ENCODE measurements around the gene SLC35F6. TPM values are rescaled to one million over a fixed set of nuclear protein-coding genes. Genes with fewer than 3 reads are reported as not detected.

SLC35F6 gene
- total RNA-seq, 1 experiment from 2014 or later = 67.3 TPM

DNA sequence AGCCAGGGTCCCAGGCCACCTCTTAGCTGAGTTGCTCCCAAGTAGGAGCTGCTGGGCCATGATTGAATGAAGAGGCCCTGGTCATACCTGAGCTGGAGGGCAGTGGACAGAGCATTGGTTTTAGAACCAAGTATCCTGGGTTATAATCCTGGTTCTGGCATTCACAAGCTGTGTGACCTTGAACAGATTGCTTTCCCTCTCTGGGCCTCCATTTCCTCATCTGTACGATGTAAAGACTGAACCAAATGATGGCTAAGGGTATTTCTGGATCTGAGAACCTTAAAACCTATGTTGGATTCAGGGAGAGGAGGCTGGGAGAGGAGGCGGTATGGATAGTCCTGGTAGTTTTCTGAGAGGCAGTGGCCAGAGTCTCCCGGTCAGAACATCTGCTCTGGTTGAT, 40.6 kb upstream of the SLC35F6 start:
- in situ Hi-C loops (cut with HindIII; ENCODE audit: low pct_unique_long_range_greater_than_20kb, low sequenced_read_pairs) (no loop called here), intact Hi-C loops (cut with micrococcal nuclease; ENCODE audit: unreplicated experiment) (no loop called here)
- ATAC-seq = no peak
- H3K27ac ChIP-seq (ENCODE audit: low read length) = peak overlapping the region; percentile 80
- no peak overlapping the region for H3K4me3 ChIP-seq (ENCODE audit: low read depth in 2 of 2, low read length in 2 of 2)
- no peak for DNase-seq (ENCODE audit: low read depth, low spot score)
- ChIA-PET CTCF (no interaction called here), POLR2A (no interaction called here)
- no peaks in the 10 kb centered on the region for H3K27me3 ChIP-seq (ENCODE audit: control insufficient read depth, insufficient read depth, low read length)
- H3K4me1 ChIP-seq (ENCODE audit: control insufficient read depth, insufficient read depth, low read length) = peaks cover 76% of the 10 kb centered on the region
- no TSS peak for BruUV-seq (replicated peaks)
- TF ChIP-seq POLR2AphosphoS5 (IDR thresholded peaks at IDR 0.05; ENCODE audit: low read depth, low read length) (no peak), TCF7L2 (IDR thresholded peaks at IDR 0.05; ENCODE audit: low read depth, low read length) (no peak), CTCF (IDR thresholded peaks at IDR 0.05) (no peak), SIN3A (IDR thresholded peaks at IDR 0.05; ENCODE audit: borderline replicate concordance, insufficient read depth, low read depth, low read length) (no peak)
- TF ChIP-seq, protein P1, sequence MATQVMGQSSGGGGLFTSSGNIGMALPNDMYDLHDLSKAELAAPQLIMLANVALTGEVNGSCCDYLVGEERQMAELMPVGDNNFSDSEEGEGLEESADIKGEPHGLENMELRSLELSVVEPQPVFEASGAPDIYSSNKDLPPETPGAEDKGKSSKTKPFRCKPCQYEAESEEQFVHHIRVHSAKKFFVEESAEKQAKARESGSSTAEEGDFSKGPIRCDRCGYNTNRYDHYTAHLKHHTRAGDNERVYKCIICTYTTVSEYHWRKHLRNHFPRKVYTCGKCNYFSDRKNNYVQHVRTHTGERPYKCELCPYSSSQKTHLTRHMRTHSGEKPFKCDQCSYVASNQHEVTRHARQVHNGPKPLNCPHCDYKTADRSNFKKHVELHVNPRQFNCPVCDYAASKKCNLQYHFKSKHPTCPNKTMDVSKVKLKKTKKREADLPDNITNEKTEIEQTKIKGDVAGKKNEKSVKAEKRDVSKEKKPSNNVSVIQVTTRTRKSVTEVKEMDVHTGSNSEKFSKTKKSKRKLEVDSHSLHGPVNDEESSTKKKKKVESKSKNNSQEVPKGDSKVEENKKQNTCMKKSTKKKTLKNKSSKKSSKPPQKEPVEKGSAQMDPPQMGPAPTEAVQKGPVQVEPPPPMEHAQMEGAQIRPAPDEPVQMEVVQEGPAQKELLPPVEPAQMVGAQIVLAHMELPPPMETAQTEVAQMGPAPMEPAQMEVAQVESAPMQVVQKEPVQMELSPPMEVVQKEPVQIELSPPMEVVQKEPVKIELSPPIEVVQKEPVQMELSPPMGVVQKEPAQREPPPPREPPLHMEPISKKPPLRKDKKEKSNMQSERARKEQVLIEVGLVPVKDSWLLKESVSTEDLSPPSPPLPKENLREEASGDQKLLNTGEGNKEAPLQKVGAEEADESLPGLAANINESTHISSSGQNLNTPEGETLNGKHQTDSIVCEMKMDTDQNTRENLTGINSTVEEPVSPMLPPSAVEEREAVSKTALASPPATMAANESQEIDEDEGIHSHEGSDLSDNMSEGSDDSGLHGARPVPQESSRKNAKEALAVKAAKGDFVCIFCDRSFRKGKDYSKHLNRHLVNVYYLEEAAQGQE (IDR thresholded peaks at IDR 0.05; ENCODE audit: insufficient read depth in 1 of 2, low read depth in 2 of 2, low read length in 1 of 2) = no peak
- H3K36me3 ChIP-seq (ENCODE audit: control insufficient read depth, insufficient read depth, low read length) = no peaks in the 10 kb centered on the region
- no peaks in the 10 kb centered on the region for H3K9me3 ChIP-seq (ENCODE audit: control insufficient read depth, insufficient read depth, low read depth, low read length)

DNA sequence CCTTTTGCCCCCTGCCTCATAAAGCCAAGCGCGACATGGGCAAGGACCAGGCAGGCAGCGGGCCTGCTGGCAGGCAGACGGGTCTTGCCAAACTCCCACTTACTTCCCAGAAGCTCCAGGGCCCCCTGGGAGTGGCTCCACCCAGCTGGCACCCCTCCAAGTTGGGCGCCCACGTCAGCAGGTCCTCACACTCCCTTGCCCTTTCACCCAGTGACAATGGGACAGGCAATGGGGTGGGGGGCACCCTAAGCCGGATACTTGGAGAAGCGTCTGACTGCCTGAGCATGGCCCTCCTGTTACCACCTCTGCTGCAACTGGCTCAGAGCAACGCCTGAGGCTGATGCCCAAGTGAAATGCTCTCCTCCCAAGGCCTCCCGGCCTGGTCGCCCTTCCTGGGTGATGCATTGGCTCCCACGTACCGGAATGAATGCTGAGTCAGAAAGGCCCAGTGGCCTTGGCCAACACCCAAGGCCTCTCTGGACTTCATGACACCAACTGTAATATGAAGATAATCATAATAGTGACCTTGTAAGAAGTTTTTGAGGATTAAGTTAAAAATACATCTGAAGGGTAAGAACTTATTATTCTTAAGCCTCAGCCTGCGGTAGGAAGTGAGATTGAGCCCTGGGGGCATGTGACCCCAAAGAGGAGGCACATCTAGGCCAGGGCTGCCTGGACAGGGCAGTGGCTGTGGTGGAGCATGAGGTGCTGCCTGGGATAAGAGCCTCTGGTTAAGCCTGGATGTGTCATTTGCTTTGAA, 39.9 kb upstream of the SLC35F6 start:
- TF ChIP-seq, protein P1 (IDR thresholded peaks at IDR 0.05; ENCODE audit: insufficient read depth in 1 of 2, low read depth in 2 of 2, low read length in 1 of 2) = no peak
- TF ChIP-seq POLR2AphosphoS5 (IDR thresholded peaks at IDR 0.05; ENCODE audit: low read depth, low read length) (0 out of 2 replicates have a peak, but pooled peaks have one; percentile 5), CTCF (IDR thresholded peaks at IDR 0.05) (no peak), SIN3A (IDR thresholded peaks at IDR 0.05; ENCODE audit: borderline replicate concordance, insufficient read depth, low read depth, low read length) (no peak)
- ChIA-PET CTCF (no interaction called here), POLR2A (no interaction called here)
- intact Hi-C loops (cut with micrococcal nuclease; ENCODE audit: unreplicated experiment) = no loop called here
- H3K4me3 ChIP-seq (ENCODE audit: low read depth in 2 of 2, low read length in 2 of 2) = no peak overlapping the region
- H3K27me3 ChIP-seq (ENCODE audit: control insufficient read depth, insufficient read depth, low read length) = no peaks in the 10 kb centered on the region
- ATAC-seq (peak; percentile 56), DNase-seq (ENCODE audit: low read depth, low spot score) (peak; percentile 86)
- in situ Hi-C loops (cut with HindIII; ENCODE audit: low pct_unique_long_range_greater_than_20kb, low sequenced_read_pairs) = no loop called here
- H3K4me1 ChIP-seq (ENCODE audit: control insufficient read depth, insufficient read depth, low read length) = peaks cover 71% of the 10 kb centered on the region
- peak overlapping the region; percentile 80 for H3K27ac ChIP-seq (ENCODE audit: low read length)
- H3K36me3 ChIP-seq (ENCODE audit: control insufficient read depth, insufficient read depth, low read length) = no peaks in the 10 kb centered on the region
- no peaks in the 10 kb centered on the region for H3K9me3 ChIP-seq (ENCODE audit: control insufficient read depth, insufficient read depth, low read depth, low read length)
- BruUV-seq (replicated peaks) = no TSS peak
